Esophagus muscularis mucosa (tissue), 4 donors: ENCODE data around the gene PTGFR. TPM values are rescaled to one million over a fixed set of nuclear protein-coding genes. Genes with fewer than 3 reads are reported as not detected.

Experiments used
- DNase-seq: peaks from one replicate; pipeline ENCODE4 v3.0.0-alpha.2; 2017; ENCODE audit errors: extremely low spot score
- H3K27ac ChIP-seq, 4 donors: fragments of 200-600 bp; sonication (generic); replicated peaks in 1 of 4; 1 replicate in 3 of 4; 2 replicates in 1 of 4; pipeline ENCODE4 v1.5.1; 2016 to 2019; ENCODE audit warnings: mild to moderate bottlenecking in 1 of 4
- H3K27me3 ChIP-seq, 4 donors: fragments of 200-600 bp; sonication (generic); one replicate each; pipeline versions ENCODE4 v1.5.1 to v1.6.0; 2016 to 2019
- H3K36me3 ChIP-seq, 4 donors: fragments of 200-600 bp; sonication (generic); one replicate each; pipeline ENCODE4 v1.5.1; 2016 to 2019
- H3K4me1 ChIP-seq, 4 donors: fragments of 200-600 bp; sonication (generic); one replicate each; pipeline ENCODE4 v1.5.1; 2016 to 2019
- H3K4me3 ChIP-seq, 4 donors: fragments of 200-600 bp; sonication (generic); 1 replicate in 2 of 4; 2 replicates in 2 of 4; pipeline ENCODE4 v1.5.1; 2016 to 2019; ENCODE audit warnings: mild to moderate bottlenecking in 4 of 4, moderate library complexity in 1 of 4
- H3K9me3 ChIP-seq, 4 donors: fragments of 200-600 bp; sonication (generic); 1 replicate in 3 of 4; 2 replicates in 1 of 4; pipeline ENCODE4 v1.5.1; 2016 to 2019
- CTCF ChIP-seq, 3 experiments: fragments of 200-600 bp in 2 of 3; fragments of 450-650 bp in 1 of 3; sonication (generic) in 2 of 3; IDR thresholded peaks; one replicate each; pipeline ENCODE4 v1.5.1; 2017 to 2019; ENCODE audit warnings: antibody characterized with exemption in 3 of 3, mild to moderate bottlenecking in 2 of 3, moderate library complexity in 1 of 3
- EP300 ChIP-seq: sonication (generic); formaldehyde crosslinking; IDR thresholded peaks from one replicate; pipeline ENCODE4 v1.6.1; 2017; ENCODE audit warnings: antibody characterized with exemption
- POLR2A ChIP-seq: fragments of 450-650 bp; IDR thresholded peaks from one replicate; pipeline ENCODE4 v1.6.1; 2017; ENCODE audit warnings: antibody characterized with exemption, moderate library complexity, mild to moderate bottlenecking, low read depth
- POLR2AphosphoS5 ChIP-seq, 2 donors: sonication (generic); formaldehyde crosslinking; IDR thresholded peaks; one replicate each; pipeline ENCODE4 v1.6.1; 2017; ENCODE audit warnings: antibody characterized with exemption in 2 of 2
- WGBS: methylation state at CpG from one replicate; pipeline ENCODE4 v1.1.5; 2018; 5-methylcytosine and 5-hydroxymethylcytosine counted together
- intact Hi-C: fragments of 100-400 bp; cut with DNase I; formaldehyde crosslinking; loops from one replicate; pipeline ENCODE4 v1.15.1; 2023
- total RNA-seq, 4 donors: library from RNA; depleted of rRNA; stranded (reverse); fragments of >200 nt; gene quantifications; one replicate each; pipeline versions ENCODE4 v1.1.0 to v1.2.1, GENCODE V29; 2016

Gene PTGFR
- total RNA-seq, 4 donors from 2014 or later: 2.1 to 3.8 (median 2.8) TPM

GRCh38 chr1:78493451-78493850 is 2.7 kb downstream of the PTGFR start:
- WGBS: 93% methylated on average over 1 of the region's 1 CpG
- Histone ChIP-seq H3K27ac (no peak overlapping the region), H3K9me3 (no peaks in the 10 kb centered on the region), H3K4me1 (peaks cover 4 to 19% (median 14%) of the 10 kb centered on the region in 4 donors), H3K36me3 (no peaks in the 10 kb centered on the region), H3K4me3 (no peak overlapping the region), H3K27me3 (peaks cover 0 to 13% (median 0%) of the 10 kb centered on the region in 4 donors)
- TF ChIP-seq EP300: no peak
- no peak for TF ChIP-seq POLR2AphosphoS5 (IDR thresholded peaks at IDR 0.05)
- TF ChIP-seq POLR2A: no peak
- no peak for TF ChIP-seq CTCF (IDR thresholded peaks at IDR 0.05)
- no peak for DNase-seq
- intact Hi-C loops: no loop called here

DNA sequence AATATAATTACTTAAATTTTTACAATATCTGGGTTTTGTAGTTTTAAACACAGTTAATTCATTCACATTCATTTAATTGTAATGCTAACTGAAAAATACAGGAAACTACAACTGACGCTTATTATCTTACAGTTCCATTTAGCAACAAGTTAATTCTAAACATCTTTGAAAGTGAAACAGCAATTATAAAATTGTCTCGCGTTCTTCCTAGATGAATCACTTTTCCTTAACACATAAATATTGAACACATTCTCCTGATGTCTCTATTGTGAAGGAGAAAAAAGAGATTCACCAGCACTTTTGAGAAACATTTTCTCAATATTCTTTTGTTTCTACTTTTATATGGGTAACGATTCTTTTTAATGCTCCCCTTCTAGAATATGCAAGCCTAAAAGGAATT is 6.4 kb downstream of the PTGFR start:
- intact Hi-C loops: no loop called here
- no peaks in the 10 kb centered on the region for H3K36me3 ChIP-seq
- peak overlapping the region in 1 of 4 donors; percentile 7 for H3K27ac ChIP-seq
- no peaks in the 10 kb centered on the region for H3K4me1 ChIP-seq
- no peaks in the 10 kb centered on the region for H3K27me3 ChIP-seq
- TF ChIP-seq EP300 (no peak), CTCF (IDR thresholded peaks at IDR 0.05) (no peak), POLR2A (no peak), POLR2AphosphoS5 (IDR thresholded peaks at IDR 0.05) (no peak)
- 70% methylated on average over 4 of the region's 4 CpGs for WGBS
- no peaks in the 10 kb centered on the region for H3K9me3 ChIP-seq
- no peak for DNase-seq
- peak overlapping the region in 1 of 4 donors; percentile 1 for H3K4me3 ChIP-seq

- intact Hi-C loops: no loop called here
- DNase-seq: no peak
- TF ChIP-seq EP300 (no peak), POLR2A (no peak), CTCF (IDR thresholded peaks at IDR 0.05) (no peak), POLR2AphosphoS5 (IDR thresholded peaks at IDR 0.05) (no peak)
- 82% methylated on average over 2 of the region's 2 CpGs for WGBS
- Histone ChIP-seq H3K36me3 (no peaks in the 10 kb centered on the region), H3K4me3 (no peak overlapping the region), H3K27me3 (no peaks in the 10 kb centered on the region), H3K27ac (no peak overlapping the region), H3K4me1 (peaks cover 0 to 4% (median 0%) of the 10 kb centered on the region in 4 donors), H3K9me3 (no peaks in the 10 kb centered on the region)
These were observed 9.8 kb downstream of the PTGFR start for GRCh38 chr1:78500529-78500928.

- Histone ChIP-seq H3K27me3 (no peaks in the 10 kb centered on the region), H3K9me3 (no peaks in the 10 kb centered on the region), H3K4me3 (no peak overlapping the region), H3K27ac (no peak overlapping the region), H3K4me1 (peaks cover 0 to 4% (median 0%) of the 10 kb centered on the region in 4 donors), H3K36me3 (no peaks in the 10 kb centered on the region)
- no peak for DNase-seq
- intact Hi-C loops: no loop called here
- TF ChIP-seq POLR2A (no peak), POLR2AphosphoS5 (IDR thresholded peaks at IDR 0.05) (no peak), CTCF (IDR thresholded peaks at IDR 0.05) (no peak), EP300 (no peak)
These were observed 10.4 kb downstream of the PTGFR start for GRCh38 chr1:78501203-78501602.

- H3K4me3 ChIP-seq: no peak overlapping the region
- WGBS: 100% methylated on average over 2 of the region's 3 CpGs
- intact Hi-C loops: no loop called here
- no peaks in the 10 kb centered on the region for H3K4me1 ChIP-seq
- no peaks in the 10 kb centered on the region for H3K36me3 ChIP-seq
- H3K27ac ChIP-seq: no peak overlapping the region
- DNase-seq: no peak
- no peaks in the 10 kb centered on the region for H3K27me3 ChIP-seq
- peaks cover 0 to 11% (median 5%) of the 10 kb centered on the region in 4 donors for H3K9me3 ChIP-seq
- TF ChIP-seq POLR2A: no peak
- no peak for TF ChIP-seq EP300
- TF ChIP-seq CTCF (IDR thresholded peaks at IDR 0.05): no peak
- TF ChIP-seq POLR2AphosphoS5 (IDR thresholded peaks at IDR 0.05): no peak
These were observed 20.6 kb downstream of the PTGFR start for GRCh38 chr1:78511334-78511733.
